T-helper 1 cell treated with Interleukin-12 subunit alpha and Interleukin-12 subunit beta and Interleukin-4 antibody, amounts not matched to agents 30 μg/mL and 1 μg/mL, for 36 hours (primary cell): Measurements from ENCODE around the gene JADE2.
"Not testable (repeated sequence)": the region's sequence is repeated elsewhere in the genome, so short reads cannot be mapped to it uniquely, and the experiment has no call there.

Experiments
- H3K27ac Mint-ChIP-seq: one replicate; pipeline ENCODE4 v1.8.0; 2021; ENCODE audit warnings: mild to moderate bottlenecking, mixed read lengths
- H3K27me3 Mint-ChIP-seq: one replicate; pipeline ENCODE4 v1.8.0; 2021; ENCODE audit warnings: low read depth, mixed read lengths
- H3K36me3 Mint-ChIP-seq: one replicate; pipeline ENCODE4 v1.8.0; 2021; ENCODE audit warnings: low read depth, mixed read lengths
- H3K4me1 Mint-ChIP-seq: one replicate; pipeline ENCODE4 v1.8.0; 2021; ENCODE audit warnings: low read depth, mixed read lengths
- H3K4me3 Mint-ChIP-seq: one replicate; pipeline ENCODE4 v1.8.0; 2021; ENCODE audit warnings: mild to moderate bottlenecking, moderate library complexity, mixed read lengths
- H3K9me3 Mint-ChIP-seq: one replicate; pipeline ENCODE4 v1.8.0; 2021; ENCODE audit warnings: mixed read lengths

The JADE2 gene

DNA sequence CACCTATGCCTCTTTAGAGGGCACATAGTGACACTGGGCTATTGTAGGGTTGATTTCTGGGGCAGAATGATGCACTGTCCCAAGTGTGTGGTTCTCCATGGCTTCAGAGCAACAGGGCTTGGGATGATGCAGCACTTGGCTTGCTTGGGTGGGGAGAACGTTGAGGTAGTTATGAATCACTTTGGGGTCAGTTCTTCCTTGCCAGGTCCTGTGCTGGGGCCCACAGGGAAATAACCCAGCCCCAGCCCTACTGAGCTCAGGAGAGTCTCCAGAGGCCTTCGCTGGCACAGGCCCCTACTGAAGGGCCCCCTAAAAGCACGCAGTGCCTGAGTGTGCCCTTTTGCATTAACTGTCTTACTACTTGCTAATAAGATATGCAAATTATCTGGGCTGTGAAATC lies 24.2 kb downstream of the JADE2 start:
- H3K4me3 Mint-ChIP-seq, result no peak overlapping the region
- no peak overlapping the region for H3K27ac Mint-ChIP-seq
- H3K9me3 Mint-ChIP-seq, result no peaks in the 10 kb centered on the region
- peaks cover 39% of the 10 kb centered on the region for H3K36me3 Mint-ChIP-seq
- H3K27me3 Mint-ChIP-seq, result no peaks in the 10 kb centered on the region
- peaks cover 24% of the 10 kb centered on the region for H3K4me1 Mint-ChIP-seq

DNA sequence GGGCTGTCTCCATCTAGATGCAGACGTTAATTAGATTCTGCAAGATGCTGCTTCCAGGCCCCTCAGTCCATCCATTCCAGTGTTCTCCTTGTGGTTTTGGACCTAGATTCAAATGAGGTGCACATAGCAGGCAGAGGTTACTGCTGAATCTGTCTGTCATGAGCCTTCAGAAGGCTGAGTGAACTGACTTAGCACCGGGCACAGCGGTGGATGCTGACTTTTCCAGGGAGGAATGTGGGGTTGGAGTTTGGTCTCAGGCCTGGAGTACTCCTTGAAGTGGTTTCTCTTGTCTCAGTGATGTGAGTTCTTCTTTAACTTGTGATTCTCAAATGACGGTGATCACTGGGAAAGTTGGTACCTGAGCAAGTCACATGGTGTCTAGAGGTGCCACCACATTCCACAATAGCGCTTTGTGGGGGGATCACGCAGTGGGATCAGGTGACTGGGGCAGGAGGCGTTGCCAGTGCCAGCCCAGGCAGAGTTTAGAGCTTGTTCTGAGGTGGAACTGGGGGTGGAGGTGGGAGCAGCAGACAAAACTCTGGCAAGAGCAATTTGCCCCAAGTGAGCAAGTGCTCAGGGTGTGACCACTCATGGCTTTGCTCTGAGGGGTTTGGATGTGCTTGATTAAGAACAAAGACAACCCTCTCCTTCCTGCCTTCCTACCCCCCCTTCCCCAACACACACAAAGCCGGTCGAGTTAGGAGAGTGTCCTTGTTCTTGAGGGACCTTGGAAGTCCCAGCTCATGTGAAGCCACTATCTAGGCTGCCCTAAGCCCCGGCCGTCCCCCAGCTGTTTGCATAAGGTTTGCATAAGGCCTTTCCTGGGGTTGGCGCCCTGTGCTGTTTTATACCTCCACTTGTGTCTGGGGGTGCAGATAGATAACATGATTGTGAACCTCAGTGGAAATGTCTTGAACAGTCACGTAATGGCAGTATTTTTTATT lies 25.1 kb downstream of the JADE2 start:
- H3K27ac Mint-ChIP-seq, result no peak overlapping the region
- H3K27me3 Mint-ChIP-seq, result no peaks in the 10 kb centered on the region
- no peaks in the 10 kb centered on the region for H3K9me3 Mint-ChIP-seq
- H3K4me3 Mint-ChIP-seq, result no peak overlapping the region
- peaks cover 41% of the 10 kb centered on the region for H3K36me3 Mint-ChIP-seq
- peaks cover 23% of the 10 kb centered on the region for H3K4me1 Mint-ChIP-seq

DNA sequence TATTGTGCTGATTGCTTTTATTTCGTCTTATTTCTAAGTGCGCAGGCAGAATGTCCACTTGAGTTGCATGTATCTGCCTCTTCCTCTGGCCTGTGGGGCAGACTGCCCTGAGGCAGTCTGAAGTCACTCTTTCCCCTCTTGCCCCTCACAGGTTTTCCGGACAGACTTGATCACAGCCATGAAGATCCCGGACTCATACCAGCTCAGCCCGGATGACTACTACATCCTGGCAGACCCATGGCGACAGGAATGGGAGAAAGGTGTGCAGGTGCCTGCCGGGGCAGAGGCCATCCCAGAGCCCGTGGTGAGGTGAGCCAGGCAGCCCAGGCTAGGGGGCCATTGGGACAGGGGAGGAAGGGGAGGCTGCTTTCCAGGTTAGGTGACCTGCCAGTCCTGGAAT lies 26.4 kb downstream of the JADE2 start:
- H3K4me3 Mint-ChIP-seq, result no peak overlapping the region
- peaks cover 51% of the 10 kb centered on the region for H3K36me3 Mint-ChIP-seq
- H3K27me3 Mint-ChIP-seq, result no peaks in the 10 kb centered on the region
- peak overlapping the region; percentile 55 for H3K27ac Mint-ChIP-seq
- no peaks in the 10 kb centered on the region for H3K9me3 Mint-ChIP-seq
- H3K4me1 Mint-ChIP-seq, result peaks cover 29% of the 10 kb centered on the region

DNA sequence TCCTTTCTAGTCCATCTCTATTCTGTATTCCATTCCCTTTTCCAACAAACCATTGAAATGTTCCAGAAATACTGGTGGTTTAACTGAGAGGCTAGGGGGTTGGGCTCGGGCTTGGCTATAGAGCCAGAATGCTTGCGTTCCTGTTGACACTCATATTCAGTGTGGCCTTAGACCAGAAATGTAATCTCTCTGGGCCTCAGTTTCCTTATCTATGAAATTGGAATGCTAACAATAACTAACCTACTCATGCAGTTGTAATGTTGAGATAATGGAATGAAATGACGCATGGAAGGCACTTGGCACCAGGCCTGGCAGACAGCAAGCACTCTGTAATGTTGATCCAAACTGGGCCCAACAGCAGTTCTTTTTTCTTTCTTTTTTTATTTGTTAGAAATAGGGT lies 26.8 kb downstream of the JADE2 start:
- no peak overlapping the region for H3K4me3 Mint-ChIP-seq
- peaks cover 51% of the 10 kb centered on the region for H3K36me3 Mint-ChIP-seq
- no peak overlapping the region for H3K27ac Mint-ChIP-seq
- no peaks in the 10 kb centered on the region for H3K9me3 Mint-ChIP-seq
- H3K27me3 Mint-ChIP-seq, result no peaks in the 10 kb centered on the region
- H3K4me1 Mint-ChIP-seq, result peaks cover 29% of the 10 kb centered on the region

DNA sequence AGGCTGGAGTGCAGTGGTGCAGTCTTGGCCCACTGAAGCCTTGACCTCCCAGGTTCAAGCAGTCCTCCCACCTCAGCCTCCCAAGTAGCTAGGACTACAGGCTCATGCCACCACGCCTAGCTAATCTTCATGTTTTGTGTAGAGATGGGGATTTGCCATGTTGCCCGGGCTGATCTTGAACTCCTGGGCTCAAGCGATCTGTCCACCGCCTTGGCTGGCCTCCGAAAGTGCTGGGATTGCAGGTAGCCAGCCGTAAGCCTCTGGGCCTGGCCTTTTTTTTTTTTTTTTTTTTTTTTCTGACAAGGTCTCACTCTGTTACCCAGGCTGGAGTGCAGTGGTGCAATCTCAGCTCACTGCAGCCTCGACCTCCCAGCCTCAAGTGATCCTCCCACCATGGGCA lies 27.2 kb downstream of the JADE2 start:
- H3K4me1 Mint-ChIP-seq, result peaks cover 29% of the 10 kb centered on the region
- H3K4me3 Mint-ChIP-seq, result not testable (repeated sequence)

DNA sequence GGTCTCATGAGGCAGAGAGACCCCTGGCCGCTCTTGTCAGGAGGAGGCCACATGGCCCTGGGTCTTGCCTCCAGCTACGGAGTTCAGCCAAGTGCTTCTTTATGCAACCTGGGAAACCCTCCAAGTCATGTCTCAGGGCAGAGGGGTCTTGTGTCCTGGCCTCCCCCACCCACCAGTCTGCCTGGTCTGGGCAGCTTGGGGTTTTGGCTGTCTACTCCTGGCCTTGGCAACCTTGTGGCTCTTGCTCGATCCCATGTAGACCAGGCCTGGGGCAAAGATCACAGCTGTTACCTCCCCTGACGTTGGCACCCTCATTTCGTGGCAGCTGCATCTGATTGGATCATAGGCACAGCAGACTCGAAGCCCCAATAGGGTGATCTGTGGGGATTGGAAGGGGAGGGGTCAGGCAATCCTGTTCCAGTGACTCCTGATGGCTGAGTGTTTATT lies 28.4 kb downstream of the JADE2 start:
- Mint-ChIP-seq H3K4me3 (no peak overlapping the region), H3K9me3 (no peaks in the 10 kb centered on the region), H3K4me1 (peaks cover 28% of the 10 kb centered on the region), H3K27ac (peak overlapping the region; percentile 90), H3K27me3 (no peaks in the 10 kb centered on the region), H3K36me3 (peaks cover 41% of the 10 kb centered on the region)

More for the DNA sequence above, 27.2 kb downstream of the JADE2 start:
- not testable (repeated sequence) for H3K27me3 Mint-ChIP-seq, H3K9me3 Mint-ChIP-seq, H3K27ac Mint-ChIP-seq
- peaks cover 49% of the 10 kb centered on the region for H3K36me3 Mint-ChIP-seq

DNA sequence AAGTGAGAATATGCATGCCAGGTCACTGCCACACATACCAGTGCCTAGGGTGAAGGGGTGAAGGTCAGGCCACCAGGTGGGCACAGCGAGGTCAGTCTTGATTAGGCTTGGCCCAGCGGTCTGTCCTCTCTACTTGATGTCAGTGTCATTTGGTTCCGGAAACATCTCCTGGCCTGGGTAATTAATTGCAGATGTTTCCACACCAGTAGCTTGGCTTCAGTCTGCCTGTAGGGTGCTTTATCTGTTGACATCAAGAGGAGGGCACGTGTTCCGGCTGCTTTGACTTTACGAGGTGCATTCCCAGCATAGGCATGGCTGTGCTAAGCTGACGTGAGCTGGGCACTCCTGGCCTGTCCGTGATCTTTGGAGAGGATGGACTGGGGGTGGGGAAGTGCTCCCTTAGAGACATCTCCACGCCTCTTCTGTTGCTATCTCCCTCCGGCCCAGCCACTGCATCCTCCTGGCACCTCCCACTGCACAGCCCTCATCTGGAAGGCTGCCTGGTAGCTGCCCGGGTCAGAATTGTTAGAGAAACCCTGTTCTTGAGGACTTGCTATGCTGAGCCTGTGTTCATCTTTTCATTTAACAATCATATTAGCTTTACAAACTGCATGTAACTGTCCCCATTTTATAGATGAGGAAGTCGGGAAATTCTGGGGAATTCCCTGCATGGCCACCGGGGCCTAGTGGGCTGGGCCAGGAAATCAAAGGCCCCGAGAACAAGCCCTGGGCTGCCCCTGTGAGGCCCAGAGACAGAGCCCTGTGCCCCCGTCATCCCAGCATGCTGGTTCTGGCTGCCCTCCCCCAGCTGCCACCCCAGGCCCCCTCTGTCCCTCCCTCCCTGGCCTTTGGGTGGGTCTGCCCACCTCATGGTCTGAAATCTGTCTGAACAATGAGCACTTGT lies 29.1 kb downstream of the JADE2 start:
- H3K4me1 Mint-ChIP-seq, result peaks cover 28% of the 10 kb centered on the region
- H3K27me3 Mint-ChIP-seq, result no peaks in the 10 kb centered on the region
- H3K4me3 Mint-ChIP-seq, result peak overlapping the region; percentile 56
- H3K9me3 Mint-ChIP-seq, result no peaks in the 10 kb centered on the region
- H3K36me3 Mint-ChIP-seq, result peaks cover 38% of the 10 kb centered on the region
- H3K27ac Mint-ChIP-seq, result peak overlapping the region; percentile 90

DNA sequence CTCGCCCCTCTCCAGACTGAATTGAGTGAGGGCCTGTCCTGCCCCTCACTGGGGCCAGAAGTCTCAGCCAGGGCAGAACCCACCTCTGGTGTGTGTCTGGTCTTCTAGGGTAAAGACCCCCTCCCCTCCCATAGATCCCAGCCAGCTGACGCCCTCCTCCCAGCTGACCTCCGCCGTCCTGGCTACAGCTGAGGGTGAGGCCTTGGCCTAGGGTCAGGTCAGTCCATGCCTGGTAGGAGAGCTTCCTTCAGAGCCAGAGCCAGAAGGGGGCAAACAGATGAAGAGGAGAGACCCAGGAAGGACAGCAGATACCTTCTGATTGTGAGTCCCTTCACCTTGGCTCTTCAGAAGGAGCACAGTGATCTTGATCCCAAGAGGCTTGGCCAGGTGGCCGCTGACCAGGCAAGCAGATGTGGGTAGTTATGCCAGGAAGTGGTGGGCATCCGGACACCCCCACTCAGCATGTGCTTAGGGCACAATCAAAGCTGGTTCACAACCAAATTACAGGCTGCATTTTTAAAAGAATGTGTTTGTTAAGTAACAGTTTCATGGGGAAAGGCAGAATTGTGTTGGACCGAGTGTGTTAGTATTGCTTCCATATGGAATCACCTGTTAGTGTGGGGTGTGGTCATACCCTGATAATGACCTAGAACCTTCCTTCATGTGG lies 29.9 kb downstream of the JADE2 start:
- Mint-ChIP-seq H3K27me3 (no peaks in the 10 kb centered on the region), H3K9me3 (no peaks in the 10 kb centered on the region), H3K4me3 (peak overlapping the region; percentile 56), H3K4me1 (peaks cover 28% of the 10 kb centered on the region), H3K27ac (peak overlapping the region; percentile 90), H3K36me3 (peaks cover 43% of the 10 kb centered on the region)

DNA sequence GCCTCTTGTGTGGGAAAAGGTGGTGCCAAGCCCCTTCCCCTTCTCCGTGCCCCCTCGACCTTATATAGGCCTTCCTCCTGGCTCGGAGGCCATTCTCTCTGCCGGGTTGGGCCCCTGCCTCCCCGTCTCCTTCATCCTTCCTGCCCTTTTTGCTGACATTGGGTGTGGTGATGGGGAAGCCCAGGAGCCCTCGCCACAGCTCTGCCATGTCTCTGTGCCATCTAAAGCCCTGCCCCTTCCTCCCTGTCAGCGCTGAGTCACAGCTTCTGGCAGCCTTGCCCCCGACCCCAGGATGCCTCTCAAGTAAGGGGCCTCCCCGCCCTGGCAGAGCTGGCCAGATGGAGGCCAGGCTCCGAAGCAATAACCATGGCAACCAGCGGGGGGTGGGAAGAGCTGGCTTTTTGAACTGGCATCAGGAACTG lies 30.4 kb downstream of the JADE2 start:
- Mint-ChIP-seq H3K36me3 (peaks cover 42% of the 10 kb centered on the region), H3K4me3 (peak overlapping the region; percentile 56), H3K4me1 (peaks cover 28% of the 10 kb centered on the region), H3K9me3 (no peaks in the 10 kb centered on the region), H3K27me3 (no peaks in the 10 kb centered on the region), H3K27ac (peak overlapping the region; percentile 90)

DNA sequence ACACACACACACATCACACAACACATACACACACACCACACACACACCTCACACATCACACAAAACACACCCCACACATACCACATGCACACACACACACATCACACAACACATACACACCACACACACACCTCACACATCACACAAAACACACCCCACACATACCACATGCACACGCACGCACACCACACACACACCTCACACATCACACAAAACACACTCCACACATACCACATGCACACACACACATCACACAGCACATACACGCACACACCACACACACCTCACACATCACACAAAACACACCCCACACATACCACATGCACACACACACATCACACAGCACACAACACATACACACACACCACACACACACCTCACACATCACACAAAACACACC lies 31.1 kb downstream of the JADE2 start:
- Mint-ChIP-seq H3K36me3 (peaks cover 46% of the 10 kb centered on the region), H3K4me1 (peaks cover 28% of the 10 kb centered on the region), H3K27ac (peak overlapping the region; percentile 92), H3K4me3 (peak overlapping the region; percentile 63)
- not testable (repeated sequence) for H3K9me3 Mint-ChIP-seq, H3K27me3 Mint-ChIP-seq

DNA sequence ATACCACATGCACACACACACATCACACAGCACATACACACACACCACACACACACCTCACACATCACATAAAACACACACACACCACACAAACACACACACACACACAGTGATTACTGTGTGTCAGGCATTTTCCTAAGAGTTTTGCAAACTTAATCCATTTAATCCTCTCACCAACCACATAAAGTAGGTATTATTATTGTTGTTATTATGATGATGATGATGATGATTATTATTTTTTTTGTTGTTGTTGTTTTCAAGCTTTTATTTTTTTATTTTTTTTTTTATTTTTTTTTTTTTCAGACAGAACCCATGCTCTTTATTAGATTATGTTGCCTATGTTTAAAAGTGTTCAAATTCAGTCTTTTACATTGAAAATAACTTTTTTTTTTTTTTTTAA lies 31.5 kb downstream of the JADE2 start:
- Mint-ChIP-seq H3K27ac (peak overlapping the region; percentile 92), H3K27me3 (no peaks in the 10 kb centered on the region), H3K36me3 (peaks cover 45% of the 10 kb centered on the region), H3K4me1 (peaks cover 28% of the 10 kb centered on the region), H3K4me3 (peak overlapping the region; percentile 63), H3K9me3 (no peaks in the 10 kb centered on the region)

DNA sequence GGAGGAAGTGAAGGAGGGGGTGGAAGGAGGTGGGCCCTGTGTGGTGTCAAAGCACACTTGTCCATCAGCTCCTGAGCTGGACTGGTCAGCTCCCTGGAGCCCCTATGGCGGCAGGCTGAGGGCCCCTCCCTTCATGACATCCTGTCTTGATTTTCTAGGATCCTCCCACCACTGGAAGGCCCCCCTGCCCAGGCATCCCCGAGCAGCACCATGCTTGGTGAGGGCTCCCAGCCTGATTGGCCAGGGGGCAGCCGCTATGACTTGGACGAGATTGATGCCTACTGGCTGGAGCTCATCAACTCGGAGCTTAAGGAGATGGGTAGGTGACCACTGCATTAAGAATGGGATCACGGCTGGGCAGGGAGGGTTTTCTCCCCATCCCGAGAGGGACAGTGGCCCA lies 34.2 kb downstream of the JADE2 start:
- no peak overlapping the region for H3K27ac Mint-ChIP-seq
- H3K4me3 Mint-ChIP-seq, result no peak overlapping the region
- H3K36me3 Mint-ChIP-seq, result peaks cover 49% of the 10 kb centered on the region
- no peaks in the 10 kb centered on the region for H3K27me3 Mint-ChIP-seq
- H3K9me3 Mint-ChIP-seq, result no peaks in the 10 kb centered on the region
- H3K4me1 Mint-ChIP-seq, result peaks cover 20% of the 10 kb centered on the region

DNA sequence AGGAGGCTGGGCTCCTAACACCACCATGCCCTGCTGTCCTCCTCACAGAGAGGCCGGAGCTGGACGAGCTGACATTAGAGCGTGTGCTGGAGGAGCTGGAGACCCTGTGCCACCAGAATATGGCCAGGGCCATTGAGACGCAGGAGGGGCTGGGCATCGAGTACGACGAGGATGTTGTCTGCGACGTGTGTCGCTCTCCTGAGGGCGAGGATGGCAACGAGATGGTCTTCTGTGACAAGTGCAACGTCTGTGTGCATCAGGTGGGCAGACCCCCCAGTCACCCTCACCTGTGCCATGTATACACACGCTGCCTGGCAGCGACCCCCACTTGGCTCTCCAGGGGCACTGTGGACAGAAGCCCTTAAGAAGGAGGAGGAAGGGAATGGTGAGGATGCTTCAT lies 35.2 kb downstream of the JADE2 start:
- Mint-ChIP-seq H3K36me3 (peaks cover 45% of the 10 kb centered on the region), H3K4me3 (no peak overlapping the region), H3K27ac (no peak overlapping the region), H3K27me3 (no peaks in the 10 kb centered on the region), H3K9me3 (no peaks in the 10 kb centered on the region), H3K4me1 (peaks cover 11% of the 10 kb centered on the region)

DNA sequence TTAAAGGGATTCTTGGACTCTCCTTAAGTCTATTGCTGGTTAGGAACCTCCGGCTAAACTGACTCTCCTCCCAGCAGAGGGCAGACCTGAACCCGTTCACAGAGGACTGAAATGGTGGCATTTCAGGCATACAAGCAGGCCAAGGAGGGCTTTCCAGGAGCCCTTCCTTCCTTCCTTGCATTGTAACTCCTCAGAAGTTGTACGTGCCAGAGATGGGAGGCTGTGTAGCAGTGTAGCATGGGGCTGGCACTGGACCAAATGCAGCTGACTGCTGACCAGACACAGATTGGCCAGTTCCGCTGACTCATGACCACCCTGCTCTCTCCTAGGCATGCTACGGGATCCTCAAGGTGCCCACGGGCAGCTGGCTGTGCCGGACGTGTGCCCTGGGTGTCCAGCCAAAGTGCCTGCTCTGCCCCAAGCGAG lies 36.4 kb downstream of the JADE2 start:
- Mint-ChIP-seq H3K36me3 (peaks cover 43% of the 10 kb centered on the region), H3K27me3 (no peaks in the 10 kb centered on the region), H3K27ac (no peak overlapping the region), H3K4me1 (peaks cover 1% of the 10 kb centered on the region), H3K9me3 (no peaks in the 10 kb centered on the region), H3K4me3 (no peak overlapping the region)
